ENCODE measurements around the gene GOLPH3.

Gene GOLPH3

DNA sequence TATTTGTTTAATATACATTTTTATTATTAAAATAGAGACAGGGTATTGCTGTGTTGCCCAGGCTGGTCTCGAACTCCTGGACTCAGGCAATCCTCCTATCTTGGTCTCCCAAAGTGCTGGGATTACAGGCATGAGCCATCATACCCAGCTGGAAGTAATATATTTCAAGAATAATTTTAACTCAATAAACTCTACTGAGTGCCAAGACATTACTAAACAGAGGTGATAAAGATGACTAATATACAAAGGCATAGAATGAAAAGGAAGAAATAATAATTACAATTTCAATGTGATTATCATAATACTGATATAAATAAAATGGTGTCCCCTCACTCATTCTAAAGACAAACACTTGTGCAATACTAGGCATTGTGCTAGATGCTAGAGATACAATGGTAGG lies 13.9 kb downstream of the GOLPH3 start:
- H3K4me3 ChIP-seq (ENCODE audit: low read depth, low read length): no peak overlapping the region
- DNase-seq (ENCODE audit: low read depth): no peak
- TF ChIP-seq CTCF (IDR thresholded peaks at IDR 0.05; ENCODE audit: control insufficient read depth, extremely low read depth, insufficient read depth): no peak

- H3K4me3 ChIP-seq (ENCODE audit: low read depth, low read length): no peak overlapping the region
- DNase-seq (ENCODE audit: low read depth): no peak
- no peak for TF ChIP-seq CTCF (IDR thresholded peaks at IDR 0.05; ENCODE audit: control insufficient read depth, extremely low read depth, insufficient read depth)
Observed at GRCh38 chr5:32159328-32160072, 14.6 kb downstream of the GOLPH3 start.

- no peak overlapping the region for H3K4me3 ChIP-seq (ENCODE audit: low read depth, low read length)
- no peak for DNase-seq (ENCODE audit: low read depth)
- TF ChIP-seq CTCF (IDR thresholded peaks at IDR 0.05; ENCODE audit: control insufficient read depth, extremely low read depth, insufficient read depth): no peak
Observed at GRCh38 chr5:32158679-32158975, 15.5 kb downstream of the GOLPH3 start.

DNA sequence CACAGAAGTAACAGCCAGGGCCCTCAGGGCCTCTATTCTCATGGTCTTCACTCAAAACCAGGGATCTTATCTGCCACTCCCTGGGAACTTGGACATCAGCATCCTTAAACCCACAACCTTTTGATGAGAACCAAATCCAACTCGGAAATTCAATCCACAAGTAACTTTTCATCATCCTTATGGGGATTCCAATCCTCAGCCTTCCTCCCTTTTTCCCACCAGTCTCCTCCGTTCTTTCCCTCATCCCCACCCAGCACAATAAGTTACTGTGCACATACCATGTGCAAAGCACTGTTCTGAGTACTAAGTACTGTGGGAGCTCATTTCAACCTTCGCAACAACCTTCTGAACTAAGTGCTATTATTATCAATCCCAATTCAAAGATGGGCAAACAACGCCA lies 17.0 kb downstream of the GOLPH3 start:
- no peak for DNase-seq (ENCODE audit: low read depth)
- no peak for TF ChIP-seq CTCF (IDR thresholded peaks at IDR 0.05; ENCODE audit: control insufficient read depth, extremely low read depth, insufficient read depth)
- no peak overlapping the region for H3K4me3 ChIP-seq (ENCODE audit: low read depth, low read length)

- DNase-seq (ENCODE audit: low read depth): no peak
Observed at GRCh38 chr5:32156635-32157034, 17.5 kb downstream of the GOLPH3 start.

DNA sequence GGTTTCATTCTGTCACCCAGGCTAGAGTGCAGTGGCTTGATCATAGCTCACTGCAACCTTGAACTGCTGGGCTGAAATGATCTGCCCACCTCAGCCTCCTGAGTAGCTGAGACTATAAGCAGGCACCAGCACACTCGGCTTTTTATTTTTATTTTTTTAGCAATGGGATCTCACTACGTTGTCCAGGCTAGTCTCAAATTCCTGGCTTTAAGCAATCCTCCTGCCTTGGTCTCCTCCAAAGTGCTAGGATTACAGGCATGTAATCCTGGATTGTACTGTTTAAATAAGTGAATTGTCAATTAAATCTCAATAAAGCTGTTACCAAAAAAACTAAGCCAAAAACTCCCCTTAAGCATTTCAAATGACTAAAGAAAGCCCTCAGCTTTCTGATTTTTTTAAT lies 18.9 kb downstream of the GOLPH3 start:
- no peak for DNase-seq (ENCODE audit: low read depth)
- TF ChIP-seq CTCF (IDR thresholded peaks at IDR 0.05; ENCODE audit: control insufficient read depth, extremely low read depth, insufficient read depth): no peak
- H3K4me3 ChIP-seq (ENCODE audit: low read depth, low read length): no peak overlapping the region

More at GRCh38 chr5:32156635-32157034, 17.5 kb downstream of the GOLPH3 start:
- TF ChIP-seq CTCF (IDR thresholded peaks at IDR 0.05; ENCODE audit: control insufficient read depth, extremely low read depth, insufficient read depth): no peak
- H3K4me3 ChIP-seq (ENCODE audit: low read depth, low read length): no peak overlapping the region

DNA sequence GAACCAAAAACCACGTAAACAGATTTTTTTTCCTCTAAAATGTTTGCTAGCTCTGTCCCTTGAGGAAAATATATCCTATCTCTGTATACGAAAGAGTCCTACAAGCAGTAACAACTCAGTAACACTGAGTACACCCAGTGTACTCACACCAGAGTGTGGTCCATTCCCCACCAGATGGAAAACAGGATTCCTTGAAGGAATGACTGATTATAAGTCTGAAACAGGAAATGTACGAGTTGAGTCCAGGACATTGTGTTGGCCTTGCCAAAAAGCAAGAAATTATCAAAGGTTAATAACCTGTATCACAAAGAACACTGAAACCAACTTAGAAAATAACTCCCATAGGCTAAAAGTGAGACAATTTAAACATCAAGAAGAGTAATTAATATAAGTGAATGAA lies 20.4 kb downstream of the GOLPH3 start:
- DNase-seq (ENCODE audit: low read depth): peak; percentile 42
- no peak for TF ChIP-seq CTCF (IDR thresholded peaks at IDR 0.05; ENCODE audit: control insufficient read depth, extremely low read depth, insufficient read depth)
- peak overlapping the region; percentile 24; the same call in 1 of the 2 replicates for H3K4me3 ChIP-seq (ENCODE audit: low read depth, low read length)
